Measurements from ENCODE around the gene ZFP64.

DNA sequence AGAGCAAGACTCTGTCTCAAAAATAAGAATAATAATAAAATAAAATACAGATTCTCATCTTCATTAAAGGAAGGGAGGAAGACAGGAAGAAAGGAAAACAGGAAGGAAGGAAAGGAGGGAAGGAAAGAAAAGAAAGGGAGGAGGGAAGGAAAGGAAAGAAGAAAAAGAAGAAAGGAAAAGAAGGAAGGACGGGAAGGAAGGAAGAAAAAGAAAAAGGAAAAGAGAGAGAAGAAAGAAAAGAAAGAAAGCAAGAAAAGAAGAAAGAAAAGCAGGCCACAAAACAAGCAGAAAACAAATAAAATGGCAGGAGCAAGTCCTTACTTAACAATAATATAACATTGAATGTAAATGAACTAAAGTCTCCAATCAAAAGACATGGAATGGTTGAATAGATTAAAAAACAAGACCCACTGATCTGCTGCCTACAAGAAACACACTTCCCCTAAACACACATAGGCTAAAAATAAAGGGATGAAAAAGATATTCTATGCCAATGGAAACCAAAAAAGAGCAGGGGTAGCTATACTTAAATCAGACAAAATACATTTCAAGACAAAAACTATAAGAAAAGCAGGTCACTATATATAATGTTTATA is 60.4 kb downstream of the ZFP64 start:
- TF ChIP-seq, protein P1, sequence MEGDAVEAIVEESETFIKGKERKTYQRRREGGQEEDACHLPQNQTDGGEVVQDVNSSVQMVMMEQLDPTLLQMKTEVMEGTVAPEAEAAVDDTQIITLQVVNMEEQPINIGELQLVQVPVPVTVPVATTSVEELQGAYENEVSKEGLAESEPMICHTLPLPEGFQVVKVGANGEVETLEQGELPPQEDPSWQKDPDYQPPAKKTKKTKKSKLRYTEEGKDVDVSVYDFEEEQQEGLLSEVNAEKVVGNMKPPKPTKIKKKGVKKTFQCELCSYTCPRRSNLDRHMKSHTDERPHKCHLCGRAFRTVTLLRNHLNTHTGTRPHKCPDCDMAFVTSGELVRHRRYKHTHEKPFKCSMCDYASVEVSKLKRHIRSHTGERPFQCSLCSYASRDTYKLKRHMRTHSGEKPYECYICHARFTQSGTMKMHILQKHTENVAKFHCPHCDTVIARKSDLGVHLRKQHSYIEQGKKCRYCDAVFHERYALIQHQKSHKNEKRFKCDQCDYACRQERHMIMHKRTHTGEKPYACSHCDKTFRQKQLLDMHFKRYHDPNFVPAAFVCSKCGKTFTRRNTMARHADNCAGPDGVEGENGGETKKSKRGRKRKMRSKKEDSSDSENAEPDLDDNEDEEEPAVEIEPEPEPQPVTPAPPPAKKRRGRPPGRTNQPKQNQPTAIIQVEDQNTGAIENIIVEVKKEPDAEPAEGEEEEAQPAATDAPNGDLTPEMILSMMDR (IDR thresholded peaks at IDR 0.05): no peak
- TF ChIP-seq POLR2A (IDR thresholded peaks at IDR 0.05): no peak

Data from body of pancreas (tissue), 4 donors.